Ovary (tissue), 9 donors: ENCODE measurements around the gene ARHGEF37. TPM values are rescaled to one million over a fixed set of nuclear protein-coding genes. Genes with fewer than 3 reads are reported as not detected.

Experiments
- DNase-seq, 5 donors: peaks; one replicate each; pipeline ENCODE4 v3.0.0-alpha.2; 2019 to 2020
- H3K27ac ChIP-seq, 2 donors: fragments of 200-600 bp; one replicate each; pipeline versions ENCODE4 v1.5.1 to v1.8.0; 2019 to 2022
- H3K27me3 ChIP-seq: fragments of 200-600 bp; one replicate; pipeline ENCODE4 v1.8.0; 2022
- H3K36me3 ChIP-seq: fragments of 200-600 bp; sonication (generic); one replicate; pipeline ENCODE4 v1.5.1; 2019
- H3K4me1 ChIP-seq: one replicate; pipeline ENCODE4 v1.8.1; 2013; ENCODE audit warnings: mild to moderate bottlenecking, moderate library complexity; ENCODE audit not compliant: insufficient read depth
- H3K4me3 ChIP-seq: fragments of 200-600 bp; sonication (generic); one replicate; pipeline ENCODE4 v1.5.1; 2017
- H3K9me3 ChIP-seq, 2 donors: fragments of 200-600 bp in 1 of 2; sonication (generic) in 1 of 2; one replicate each; pipeline versions ENCODE4 v1.5.1 to v1.8.1; 2013 to 2019; ENCODE audit warnings: mild to moderate bottlenecking in 1 of 2, moderate library complexity in 1 of 2
- EP300 ChIP-seq: sonication (generic); formaldehyde crosslinking; IDR thresholded peaks from one replicate; pipeline ENCODE4 v1.6.1; 2017; ENCODE audit warnings: antibody characterized with exemption
- POLR2A ChIP-seq: fragments of 450-650 bp; IDR thresholded peaks from one replicate; pipeline ENCODE4 v1.6.1; 2017; ENCODE audit warnings: antibody characterized with exemption, mild to moderate bottlenecking, moderate library complexity
- WGBS, 3 donors: extraction: QIAGEN DNeasy Blood & Tissue Kit in 1 of 3; methylation state at CpG; one replicate each; pipeline versions ENCODE4 v1.1.5 to v1.1.7; 2013 to 2017; 5-methylcytosine and 5-hydroxymethylcytosine counted together
- intact Hi-C, 4 donors: fragments of 100-400 bp; cut with DNase I; formaldehyde crosslinking; loops; one replicate each; pipeline versions ENCODE4 v1.11.0 to v1.15.1; 2022 to 2023
- polyA plus RNA-seq, 2 donors: library from polyadenylated mRNA; stranded (reverse); fragments of 200-250 nt in 1 of 2; fragments of 350-450 nt in 1 of 2; fragmentation: Illumina TruSeq in 1 of 2; extraction: RNeasy Lipid Tissue Mini Kit (QIAGEN cat#74804) in 1 of 2; gene quantifications; one replicate each; pipeline ENCODE4 v1.2.3, GENCODE V29; 2013 to 2014
- total RNA-seq, 7 donors: library from RNA; depleted of rRNA in 2 of 7; stranded (reverse); fragments of >200 nt in 2 of 7; fragmentation: NEBNext Ultra II Directional in 3 of 7; extraction: Animal tissue kit (Norgen Biotek cat#: 25700) in 3 of 7; gene quantifications; one replicate each; pipeline versions ENCODE4 v1.1.0 to v1.2.4, GENCODE V29; 2016 to 2023
- TF ChIP-seq, protein P1 (sequence below), 3 donors: fragments of 450-650 bp in 2 of 3; fragments of 200-600 bp in 1 of 3; IDR thresholded peaks; one replicate each; pipeline versions ENCODE4 v1.5.1 to v1.8.0; 2016 to 2022; ENCODE audit warnings: antibody characterized with exemption in 3 of 3, mild to moderate bottlenecking in 1 of 3
- donor health status: DM: no; HTN: no; CAD: no; lungs with moderate emphysema.
- donor health status: DM: no; HTN: no; CAD: no.
- donor health status: Bipolar disorder and iron deficiency.
- donor health status: DM: yes; HTN: yes; CAD: no.
- donor health status: DM: no; HTN: no; CAD: no.
- donor health status: DM: yes; HTN: yes; CAD: no.

Gene ARHGEF37
- total and polyA plus RNA-seq, 9 donors, result 4.1 to 9.9 (median 6.2) TPM

DNA sequence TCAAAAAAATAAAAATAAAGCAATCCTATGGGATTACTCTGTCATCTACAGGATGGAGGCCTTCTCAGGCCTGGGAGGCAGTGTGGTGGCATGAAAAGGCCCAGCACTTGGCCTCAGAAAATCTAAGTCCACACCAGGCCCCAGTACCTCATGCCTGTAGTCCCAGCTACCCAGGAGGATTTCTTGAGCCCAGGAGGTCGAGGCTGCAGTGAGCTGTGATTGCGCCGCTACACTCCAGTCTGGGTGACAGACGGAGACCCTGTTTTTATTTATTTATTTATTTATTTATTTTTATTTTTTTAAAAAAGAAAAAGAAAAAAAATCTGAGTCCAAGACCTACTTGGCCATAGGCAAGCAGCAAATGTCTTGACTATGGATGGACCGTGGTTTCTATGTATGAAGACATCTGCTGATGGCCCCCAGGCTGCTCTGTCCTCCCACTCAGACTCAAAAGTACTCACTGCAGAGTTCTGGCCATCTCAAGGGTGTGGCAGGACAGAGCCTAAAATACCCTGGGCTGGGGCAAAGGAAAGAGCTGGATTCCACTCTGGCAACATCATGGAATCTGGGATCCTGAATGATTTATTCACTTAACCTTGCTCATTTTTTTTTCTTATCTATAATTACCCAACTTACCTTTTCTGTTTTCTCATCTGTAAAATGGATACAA is 55.0 kb downstream of the ARHGEF37 start:
- no peaks in the 10 kb centered on the region for H3K27me3 ChIP-seq
- 97 to 98% (median 97%) methylated on average over 5 of the region's 5 CpGs for WGBS, 3 donors
- H3K9me3 ChIP-seq, result no peaks in the 10 kb centered on the region
- no peak overlapping the region for H3K27ac ChIP-seq
- no peak for DNase-seq
- no peak overlapping the region for H3K4me3 ChIP-seq
- TF ChIP-seq EP300, result no peak
- TF ChIP-seq, protein P1, sequence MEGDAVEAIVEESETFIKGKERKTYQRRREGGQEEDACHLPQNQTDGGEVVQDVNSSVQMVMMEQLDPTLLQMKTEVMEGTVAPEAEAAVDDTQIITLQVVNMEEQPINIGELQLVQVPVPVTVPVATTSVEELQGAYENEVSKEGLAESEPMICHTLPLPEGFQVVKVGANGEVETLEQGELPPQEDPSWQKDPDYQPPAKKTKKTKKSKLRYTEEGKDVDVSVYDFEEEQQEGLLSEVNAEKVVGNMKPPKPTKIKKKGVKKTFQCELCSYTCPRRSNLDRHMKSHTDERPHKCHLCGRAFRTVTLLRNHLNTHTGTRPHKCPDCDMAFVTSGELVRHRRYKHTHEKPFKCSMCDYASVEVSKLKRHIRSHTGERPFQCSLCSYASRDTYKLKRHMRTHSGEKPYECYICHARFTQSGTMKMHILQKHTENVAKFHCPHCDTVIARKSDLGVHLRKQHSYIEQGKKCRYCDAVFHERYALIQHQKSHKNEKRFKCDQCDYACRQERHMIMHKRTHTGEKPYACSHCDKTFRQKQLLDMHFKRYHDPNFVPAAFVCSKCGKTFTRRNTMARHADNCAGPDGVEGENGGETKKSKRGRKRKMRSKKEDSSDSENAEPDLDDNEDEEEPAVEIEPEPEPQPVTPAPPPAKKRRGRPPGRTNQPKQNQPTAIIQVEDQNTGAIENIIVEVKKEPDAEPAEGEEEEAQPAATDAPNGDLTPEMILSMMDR (IDR thresholded peaks at IDR 0.05), result no peak
- no peak for TF ChIP-seq POLR2A
- intact Hi-C loops, result loop anchor here in 2 of 4 donors (5.0 to 10.0 kb wide), 2 partner anchors 351 to 358 kb away; no protein-coding TSS in a partner anchor
- H3K4me1 ChIP-seq, result peaks cover 15% of the 10 kb centered on the region
- H3K36me3 ChIP-seq, result no peaks in the 10 kb centered on the region

DNA sequence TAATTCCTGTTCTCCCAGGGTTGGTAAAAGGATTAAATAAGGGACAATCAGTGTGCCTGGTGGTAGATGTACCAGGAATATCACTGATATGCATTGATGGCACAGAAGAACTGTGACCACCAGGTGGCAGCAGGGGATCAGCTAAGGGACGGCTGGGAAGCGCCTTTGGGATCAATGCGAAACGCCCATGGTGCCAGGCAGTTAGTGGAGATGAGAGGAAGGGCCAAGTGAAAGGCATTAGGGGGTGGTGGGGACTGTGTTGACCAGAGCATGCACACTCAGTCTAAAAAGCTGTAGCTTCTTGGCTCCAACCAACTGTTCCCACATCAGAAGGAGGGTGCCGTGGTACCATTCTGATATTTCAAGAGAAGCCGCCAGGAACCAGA is 55.6 kb downstream of the ARHGEF37 start:
- no peak overlapping the region for H3K4me3 ChIP-seq
- H3K9me3 ChIP-seq, result no peaks in the 10 kb centered on the region
- intact Hi-C loops, result loop anchor here in 2 of 4 donors (1.0 to 10.0 kb wide), 3 partner anchors 191 to 358 kb away; no protein-coding TSS in a partner anchor
- H3K27ac ChIP-seq, result no peak overlapping the region
- no peaks in the 10 kb centered on the region for H3K36me3 ChIP-seq
- TF ChIP-seq POLR2A (no peak), EP300 (no peak)
- TF ChIP-seq, protein P1 (IDR thresholded peaks at IDR 0.05), result peak; percentile 54 to 89 (median 88)
- DNase-seq, result peak; percentile 35 to 92 (median 55)
- no peaks in the 10 kb centered on the region for H3K27me3 ChIP-seq
- 31 to 37% (median 34%) methylated on average over 6 of the region's 6 CpGs for WGBS, 3 donors
- H3K4me1 ChIP-seq, result peaks cover 15% of the 10 kb centered on the region

DNA sequence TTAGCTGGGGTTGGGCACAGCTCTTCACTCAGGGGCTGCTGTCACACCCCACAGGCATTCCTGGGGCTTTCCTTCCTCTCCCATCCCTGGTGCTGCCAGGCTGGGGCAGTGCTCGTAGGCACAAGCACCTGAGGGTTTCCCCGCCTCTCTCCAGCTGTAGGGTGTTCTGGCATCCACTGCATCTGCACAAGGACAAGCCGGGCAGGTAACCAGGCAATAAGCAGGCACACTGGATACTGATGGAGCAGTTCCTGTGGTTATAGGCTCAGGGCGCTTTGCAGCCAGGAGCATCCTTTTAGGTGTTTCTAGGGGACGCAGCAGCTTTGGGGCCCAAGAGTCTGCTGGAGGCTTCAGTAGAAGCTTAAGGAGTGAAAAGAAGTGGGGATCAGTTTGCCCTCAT is 56.8 kb downstream of the ARHGEF37 start:
- no peak overlapping the region for H3K27ac ChIP-seq
- no peaks in the 10 kb centered on the region for H3K9me3 ChIP-seq

DNA sequence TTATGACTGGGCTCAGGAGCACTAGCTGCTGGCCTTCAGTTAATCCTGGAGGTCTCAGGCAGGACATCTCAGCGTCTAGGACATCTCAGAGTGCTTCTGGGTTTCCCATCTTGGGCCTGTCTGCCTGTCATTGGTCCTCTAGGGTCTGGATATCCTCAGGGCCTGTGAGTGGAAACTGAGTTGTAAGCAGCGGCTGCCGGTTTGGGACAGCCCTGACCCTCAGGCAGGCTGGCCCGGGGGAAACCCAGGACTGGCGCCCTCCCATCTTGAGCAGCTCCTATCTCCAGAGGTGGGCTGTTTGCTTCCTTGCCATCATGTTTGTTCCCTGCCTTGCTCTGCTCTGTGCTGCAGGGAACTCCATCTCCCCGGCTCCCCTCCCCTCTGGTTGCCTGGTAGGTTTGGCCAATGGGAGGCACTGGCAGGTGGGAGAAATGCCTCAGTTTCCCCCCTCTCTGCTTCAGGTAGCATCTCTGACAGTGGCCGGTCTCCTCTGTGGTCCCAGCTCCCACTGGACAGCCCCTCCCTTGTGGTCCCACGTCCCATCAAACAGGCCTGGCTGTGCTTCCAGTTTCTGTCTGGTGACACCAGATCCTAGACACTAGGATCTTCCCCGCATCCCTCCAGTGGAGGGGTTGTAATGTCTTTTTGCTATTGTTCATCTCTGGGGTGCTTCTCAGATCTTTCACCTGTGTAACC is 57.4 kb downstream of the ARHGEF37 start:
- intact Hi-C loops, result loop anchor here (2.0 to 10.0 kb wide), 4 partner anchors 186 to 356 kb away; no protein-coding TSS in a partner anchor
- no peaks in the 10 kb centered on the region for H3K36me3 ChIP-seq
- TF ChIP-seq, protein P1 (IDR thresholded peaks at IDR 0.05), result no peak
- DNase-seq, result no peak
- H3K27ac ChIP-seq, result no peak overlapping the region
- whole genome bisulfite sequencing, 3 donors, result 80 to 92% (median 81%) methylated on average over 9 of the region's 9 CpGs
- H3K4me1 ChIP-seq, result peaks cover 15% of the 10 kb centered on the region
- H3K27me3 ChIP-seq, result no peaks in the 10 kb centered on the region
- H3K4me3 ChIP-seq, result no peak overlapping the region
- no peaks in the 10 kb centered on the region for H3K9me3 ChIP-seq

More for the DNA sequence above, 56.8 kb downstream of the ARHGEF37 start:
- H3K4me1 ChIP-seq, result peaks cover 15% of the 10 kb centered on the region
- no peaks in the 10 kb centered on the region for H3K27me3 ChIP-seq
- 87 to 91% (median 89%) methylated on average over 5 of the region's 5 CpGs for WGBS, 3 donors
- no peak for DNase-seq
- TF ChIP-seq EP300 (no peak), POLR2A (no peak)
- TF ChIP-seq, protein P1 (IDR thresholded peaks at IDR 0.05), result no peak
- intact Hi-C loops, result loop anchor here (2.0 to 10.0 kb wide), 4 partner anchors 187 to 357 kb away; no protein-coding TSS in a partner anchor
- no peaks in the 10 kb centered on the region for H3K36me3 ChIP-seq
- H3K4me3 ChIP-seq, result no peak overlapping the region
